Fibroblast of the aortic adventitia (primary cell): ENCODE data around the gene ILKAP. TPM values are rescaled to one million over a fixed set of nuclear protein-coding genes. Genes with fewer than 3 reads are reported as not detected.

Experiments used
- DNase-seq: peaks from one replicate; pipeline ENCODE4 v3.0.0-alpha.2; 2010; ENCODE audit warnings: low read depth
- H3K4me3 ChIP-seq: 2 replicates; pipeline ENCODE4 v1.5.1; 2011; ENCODE audit warnings: low read depth, mild to moderate bottlenecking, control low read depth, low read length, moderate library complexity
- total RNA-seq: library from RNA; depleted of rRNA; stranded (reverse); fragments of >200 nt; gene quantifications from 2 replicates; pipeline ENCODE4 v1.2.3, GENCODE V29; 2012; ENCODE audit warnings: low replicate concordance
- TF ChIP-seq, protein P1 (sequence below): IDR thresholded peaks from 2 replicates; pipeline ENCODE4 v1.5.1; 2011; ENCODE audit warnings: mild to moderate bottlenecking, low read length, control low read depth, inconsistent platforms; ENCODE audit not compliant: insufficient read depth

The ILKAP gene
- total RNA-seq, 1 donor = 19.0 TPM

- no peak for DNase-seq
- H3K4me3 ChIP-seq = no peak overlapping the region
- TF ChIP-seq, protein P1, sequence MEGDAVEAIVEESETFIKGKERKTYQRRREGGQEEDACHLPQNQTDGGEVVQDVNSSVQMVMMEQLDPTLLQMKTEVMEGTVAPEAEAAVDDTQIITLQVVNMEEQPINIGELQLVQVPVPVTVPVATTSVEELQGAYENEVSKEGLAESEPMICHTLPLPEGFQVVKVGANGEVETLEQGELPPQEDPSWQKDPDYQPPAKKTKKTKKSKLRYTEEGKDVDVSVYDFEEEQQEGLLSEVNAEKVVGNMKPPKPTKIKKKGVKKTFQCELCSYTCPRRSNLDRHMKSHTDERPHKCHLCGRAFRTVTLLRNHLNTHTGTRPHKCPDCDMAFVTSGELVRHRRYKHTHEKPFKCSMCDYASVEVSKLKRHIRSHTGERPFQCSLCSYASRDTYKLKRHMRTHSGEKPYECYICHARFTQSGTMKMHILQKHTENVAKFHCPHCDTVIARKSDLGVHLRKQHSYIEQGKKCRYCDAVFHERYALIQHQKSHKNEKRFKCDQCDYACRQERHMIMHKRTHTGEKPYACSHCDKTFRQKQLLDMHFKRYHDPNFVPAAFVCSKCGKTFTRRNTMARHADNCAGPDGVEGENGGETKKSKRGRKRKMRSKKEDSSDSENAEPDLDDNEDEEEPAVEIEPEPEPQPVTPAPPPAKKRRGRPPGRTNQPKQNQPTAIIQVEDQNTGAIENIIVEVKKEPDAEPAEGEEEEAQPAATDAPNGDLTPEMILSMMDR = no peak
These were observed 47.5 kb downstream of the ILKAP start for GRCh38 chr2:238155761-238156694.

DNA sequence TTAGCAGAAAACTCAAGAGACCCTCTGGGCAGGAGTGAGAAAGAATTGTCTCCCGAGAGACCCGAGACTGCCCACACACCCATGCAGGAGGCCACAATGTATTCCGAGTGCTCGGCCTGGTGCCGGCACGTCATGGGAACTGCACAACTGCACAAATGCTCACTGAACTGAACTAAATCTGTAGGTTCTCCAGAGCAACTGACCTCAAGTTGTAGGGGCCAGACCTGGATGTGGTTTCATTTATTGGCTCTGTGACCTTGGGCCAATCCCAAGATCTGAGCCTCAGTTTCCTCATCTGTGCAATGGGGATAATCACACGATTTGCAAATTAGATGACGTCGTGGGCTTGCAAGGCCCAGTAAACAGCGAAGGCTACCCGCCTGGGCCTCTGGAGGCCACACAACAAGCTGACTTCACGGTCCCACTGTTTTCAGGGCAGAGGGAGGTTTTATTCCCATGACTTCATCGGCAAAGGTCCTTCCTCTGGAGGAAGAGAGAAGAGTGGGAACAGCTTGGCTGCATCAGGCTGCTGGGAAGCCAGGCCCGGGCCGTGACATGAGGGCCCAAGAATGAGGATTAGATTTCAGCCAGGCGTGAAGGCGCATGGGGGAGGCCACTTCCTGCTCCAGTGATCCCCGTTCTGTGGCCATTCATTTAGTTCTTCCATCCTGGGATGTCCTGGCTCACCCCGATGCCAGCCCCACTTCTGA lies 48.3 kb downstream of the ILKAP start:
- DNase-seq = peak; percentile 56

GRCh38 chr2:238154570-238154969 lies 48.9 kb downstream of the ILKAP start:
- TF ChIP-seq, protein P1 = no peak
- DNase-seq = no peak

More for the DNA sequence above, 48.3 kb downstream of the ILKAP start:
- TF ChIP-seq, protein P1 = no peak
- no peak overlapping the region for H3K4me3 ChIP-seq

DNA sequence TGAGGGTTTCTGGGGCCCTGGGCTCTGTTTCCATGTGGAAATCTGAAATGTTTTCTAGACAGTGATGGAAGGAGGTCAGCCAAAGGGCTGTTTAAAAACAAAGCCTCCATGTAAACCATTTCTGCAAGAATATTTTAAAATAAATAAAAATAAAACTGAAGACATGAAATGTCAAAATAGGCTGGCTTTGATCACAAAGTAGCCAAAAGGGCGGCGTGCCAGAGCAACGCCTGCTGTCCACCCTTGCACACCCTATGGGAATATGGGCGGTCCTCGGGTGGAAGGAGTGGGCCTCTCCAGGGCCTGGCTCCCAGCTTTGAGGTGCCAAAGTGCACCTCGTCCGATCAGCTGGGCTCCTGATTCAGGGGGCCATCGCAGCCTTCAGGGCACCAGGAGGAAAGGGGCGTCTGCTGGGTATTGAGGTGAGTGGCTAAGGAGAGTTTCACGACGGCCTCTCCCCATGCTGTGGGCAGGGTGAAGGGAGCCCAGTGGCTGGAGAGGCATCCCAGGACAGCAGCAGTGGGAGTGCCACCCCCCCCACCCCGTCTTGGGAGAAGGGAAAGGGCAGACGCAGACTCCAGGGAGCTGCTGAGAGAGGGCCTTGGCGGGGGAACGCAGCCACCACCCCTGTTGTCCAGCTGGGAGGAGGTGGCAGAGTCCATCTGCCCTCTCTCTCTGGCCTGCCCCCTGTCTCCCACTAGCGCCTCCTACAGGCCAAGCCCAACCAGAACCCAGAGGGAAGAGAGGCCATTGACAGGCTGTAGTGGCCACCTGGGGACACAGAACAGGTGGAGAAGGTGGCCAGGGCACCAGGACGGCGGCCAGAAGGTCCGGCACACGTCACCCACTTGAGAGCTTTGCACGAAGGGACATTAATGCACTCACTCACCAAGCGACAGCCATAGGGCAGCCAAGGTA lies 50.5 kb downstream of the ILKAP start:
- no peak for DNase-seq
- H3K4me3 ChIP-seq = no peak overlapping the region
- TF ChIP-seq, protein P1 = peak; percentile 15

More at GRCh38 chr2:238154570-238154969, 48.9 kb downstream of the ILKAP start:
- no peak overlapping the region for H3K4me3 ChIP-seq

- TF ChIP-seq, protein P1 = no peak
- no peak for DNase-seq
- H3K4me3 ChIP-seq = no peak overlapping the region
These were observed 51.8 kb downstream of the ILKAP start for GRCh38 chr2:238151628-238152235.

DNA sequence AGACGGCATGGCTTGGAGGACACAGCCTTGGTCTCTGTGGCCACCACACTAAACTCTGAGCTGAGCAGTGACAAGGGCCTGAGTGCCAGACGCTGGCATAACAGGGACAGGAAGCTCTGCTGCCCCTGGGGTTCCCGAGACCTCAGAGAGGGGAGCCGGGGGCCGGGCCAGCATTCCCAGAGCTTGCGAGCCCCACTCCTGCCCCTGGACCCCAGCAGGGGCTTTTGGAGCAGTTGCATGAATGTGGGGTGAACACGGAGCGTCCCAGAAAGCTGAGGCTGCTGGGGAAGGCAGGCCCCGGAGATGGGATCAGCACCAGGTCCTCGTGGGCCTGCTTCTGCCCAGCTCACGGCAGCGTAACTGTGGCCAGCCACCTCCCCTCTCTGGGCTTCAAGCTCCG lies 52.3 kb downstream of the ILKAP start:
- no peak for DNase-seq
- H3K4me3 ChIP-seq = no peak overlapping the region
- TF ChIP-seq, protein P1 = no peak
